ENCODE data around the gene BICC1.

DNA sequence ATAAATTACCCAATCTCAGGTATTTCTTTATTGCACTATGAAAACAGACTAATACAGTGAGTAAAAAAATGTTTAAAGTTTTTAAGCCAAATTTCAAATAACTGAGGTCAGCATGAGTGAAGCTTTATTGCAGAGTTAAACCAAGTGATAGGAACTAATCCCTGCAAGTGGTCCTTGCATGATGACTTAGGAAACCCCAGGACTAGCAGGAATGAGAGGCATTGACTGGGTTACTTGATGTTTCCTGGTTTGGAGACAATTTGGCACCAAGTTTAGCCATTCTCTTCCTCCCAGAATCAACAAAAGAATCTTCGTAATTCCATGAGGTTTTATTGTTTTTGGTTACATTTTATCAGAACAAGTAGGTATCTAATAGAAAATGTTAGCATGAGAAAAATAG, 194.2 kb downstream of the BICC1 start:
- TF ChIP-seq CTCF (optimal IDR thresholded peaks at IDR 0.05 in 1 of 3, IDR thresholded peaks at IDR 0.05 in 1 of 3, conservative IDR thresholded peaks at IDR 0.05 in 1 of 3; ENCODE audit: extremely low read depth in 1 of 3, insufficient read depth in 2 of 3, low read length in 3 of 3) (no peak), EZH2 (IDR thresholded peaks at IDR 0.05; ENCODE audit: low read length) (no peak)

All from keratinocyte (primary cell).